Choroid plexus epithelial cell (primary cell): ENCODE measurements around the gene SORBS1.

Experiments
- DNase-seq: peaks from one replicate; pipeline ENCODE4 v3.0.0-alpha.2; 2010; ENCODE audit warnings: low read depth
- H3K4me3 ChIP-seq: 2 replicates; pipeline ENCODE4 v1.5.1; 2011; ENCODE audit warnings: low read depth, mild to moderate bottlenecking, control low read depth, low read length, moderate library complexity
- TF ChIP-seq, protein P1 (sequence below): conservative IDR thresholded peaks from 2 replicates; pipeline ENCODE4 v1.5.1; 2011; ENCODE audit warnings: low read depth, mild to moderate bottlenecking, control low read depth, inconsistent platforms, low read length, moderate library complexity

The SORBS1 gene

DNA sequence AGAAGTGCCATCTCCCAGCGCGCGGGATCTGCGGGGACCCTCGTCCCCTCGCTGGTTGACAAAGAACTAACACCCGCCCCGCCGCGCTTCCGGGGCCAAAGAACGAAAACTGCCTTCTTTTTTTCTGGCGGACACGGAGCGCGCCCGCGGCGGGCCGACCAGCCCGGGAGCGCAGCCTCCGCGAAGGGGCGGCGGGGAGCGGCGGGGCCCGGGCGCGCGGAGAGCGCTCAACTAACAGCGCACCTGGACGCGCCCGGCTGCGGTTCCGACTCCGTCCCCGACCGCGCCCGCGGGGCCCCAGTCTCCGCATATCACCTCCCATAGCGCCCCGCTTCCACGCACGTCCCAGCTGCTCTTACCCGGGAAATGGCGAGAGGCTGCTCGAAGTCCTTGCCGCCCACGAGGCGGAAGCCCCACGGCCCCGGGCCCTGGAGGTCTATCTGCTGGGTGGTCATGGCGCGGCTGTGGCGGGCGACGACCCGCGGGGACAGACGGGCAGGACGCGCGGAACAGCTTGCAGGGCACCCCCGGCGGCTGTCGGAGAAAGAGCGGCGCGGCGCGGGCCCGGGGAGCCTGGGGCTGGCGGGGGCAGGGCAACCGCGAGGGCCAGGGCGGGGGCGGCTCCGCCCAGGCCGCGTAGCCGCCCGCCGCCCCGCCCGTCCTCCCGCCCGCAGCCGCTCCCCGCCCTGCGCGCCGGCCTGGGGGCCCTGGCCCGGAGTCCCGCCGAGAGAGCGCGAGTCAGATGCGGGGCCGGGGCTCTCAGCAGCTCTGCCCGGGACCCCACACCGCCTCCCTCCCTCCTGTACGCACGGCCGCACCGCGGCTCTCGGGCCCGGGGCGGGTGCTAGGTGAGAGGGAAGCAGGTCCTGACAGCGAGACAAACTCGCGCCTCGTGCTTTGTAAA, 270.5 kb downstream of the SORBS1 start, which contains the start of gene PDLIM1:
Gene PDLIM1 (minus strand): TSS at position 543 of the 904 bp plus-strand sequence. CDS start 88 bp downstream, at position 455.
- TF ChIP-seq, protein P1, sequence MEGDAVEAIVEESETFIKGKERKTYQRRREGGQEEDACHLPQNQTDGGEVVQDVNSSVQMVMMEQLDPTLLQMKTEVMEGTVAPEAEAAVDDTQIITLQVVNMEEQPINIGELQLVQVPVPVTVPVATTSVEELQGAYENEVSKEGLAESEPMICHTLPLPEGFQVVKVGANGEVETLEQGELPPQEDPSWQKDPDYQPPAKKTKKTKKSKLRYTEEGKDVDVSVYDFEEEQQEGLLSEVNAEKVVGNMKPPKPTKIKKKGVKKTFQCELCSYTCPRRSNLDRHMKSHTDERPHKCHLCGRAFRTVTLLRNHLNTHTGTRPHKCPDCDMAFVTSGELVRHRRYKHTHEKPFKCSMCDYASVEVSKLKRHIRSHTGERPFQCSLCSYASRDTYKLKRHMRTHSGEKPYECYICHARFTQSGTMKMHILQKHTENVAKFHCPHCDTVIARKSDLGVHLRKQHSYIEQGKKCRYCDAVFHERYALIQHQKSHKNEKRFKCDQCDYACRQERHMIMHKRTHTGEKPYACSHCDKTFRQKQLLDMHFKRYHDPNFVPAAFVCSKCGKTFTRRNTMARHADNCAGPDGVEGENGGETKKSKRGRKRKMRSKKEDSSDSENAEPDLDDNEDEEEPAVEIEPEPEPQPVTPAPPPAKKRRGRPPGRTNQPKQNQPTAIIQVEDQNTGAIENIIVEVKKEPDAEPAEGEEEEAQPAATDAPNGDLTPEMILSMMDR, result no peak
- peak within 1 kb of the TSS; percentile 95 for H3K4me3 ChIP-seq
- peak; percentile 65 for DNase-seq

DNA sequence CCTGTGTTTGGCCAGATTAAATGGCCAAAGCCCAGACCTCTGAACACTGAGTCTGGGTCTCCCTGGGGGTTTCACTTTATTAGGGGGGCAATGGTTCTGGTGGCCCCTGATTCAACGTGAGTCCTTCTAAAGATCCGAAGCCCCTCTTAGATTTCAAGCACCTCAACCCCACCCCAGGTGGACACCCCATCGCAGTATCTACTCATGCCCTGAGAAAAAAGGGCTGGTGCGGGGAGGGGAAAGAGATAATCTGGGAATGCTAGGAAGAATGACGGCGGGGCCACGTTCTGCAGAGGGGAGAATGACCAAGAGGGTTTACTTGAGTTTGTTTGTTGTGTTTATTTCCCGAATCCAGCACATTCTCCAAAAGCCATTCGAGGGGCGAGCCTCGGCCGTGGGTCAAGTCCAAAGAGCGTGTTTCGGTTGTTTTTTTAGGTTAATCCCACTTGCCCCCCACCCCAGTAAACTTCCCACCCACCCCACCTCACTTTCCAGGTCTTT, 271.2 kb downstream of the SORBS1 start:
- no peak for DNase-seq
- H3K4me3 ChIP-seq, result peak overlapping the region; percentile 95
- TF ChIP-seq, protein P1, result no peak

DNA sequence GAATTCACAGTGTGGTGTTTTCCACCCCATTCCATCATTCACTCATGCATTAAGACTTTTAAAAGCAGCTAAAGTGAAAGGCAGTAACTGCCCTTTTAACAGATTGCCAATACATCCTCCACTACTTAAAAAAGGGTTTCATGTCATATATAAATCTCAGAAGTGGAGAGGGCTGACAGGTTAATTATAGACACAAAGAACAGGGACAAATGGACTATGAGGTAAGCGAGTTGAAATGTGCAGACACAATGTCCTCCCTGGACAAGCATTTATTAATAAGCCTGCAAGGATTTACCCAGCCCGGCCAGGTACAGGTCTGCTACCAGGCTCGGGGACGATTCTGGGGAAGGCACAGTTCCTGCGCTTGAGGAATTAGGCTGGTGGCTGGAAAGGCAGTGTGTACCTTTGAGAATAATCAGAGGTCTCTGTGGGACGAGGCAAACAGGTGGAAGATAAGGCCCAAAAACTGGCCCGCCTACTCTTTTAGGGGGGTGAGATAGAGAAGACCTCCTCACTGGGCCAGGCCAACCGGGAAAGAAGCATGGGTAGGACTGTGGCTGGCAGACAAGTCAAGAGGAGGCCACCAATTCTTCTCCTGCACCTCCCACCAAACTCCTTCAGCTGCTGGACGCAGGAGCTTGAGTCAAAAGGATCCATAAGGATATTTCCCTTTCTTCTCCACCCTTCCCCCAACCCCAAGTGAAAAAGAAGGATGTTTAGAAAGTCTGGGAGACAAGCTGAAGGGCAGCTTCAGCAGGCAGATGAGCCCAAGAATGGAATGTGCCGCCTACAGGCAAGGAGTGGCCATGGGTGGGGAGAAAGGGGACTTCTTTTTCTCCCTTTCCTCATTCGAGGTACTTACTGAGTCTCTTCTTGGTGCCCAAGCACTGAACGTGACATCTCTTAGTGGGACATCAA, 271.9 kb downstream of the SORBS1 start:
- TF ChIP-seq, protein P1, result peak; percentile 46
- H3K4me3 ChIP-seq, result peak overlapping the region; percentile 95

DNA sequence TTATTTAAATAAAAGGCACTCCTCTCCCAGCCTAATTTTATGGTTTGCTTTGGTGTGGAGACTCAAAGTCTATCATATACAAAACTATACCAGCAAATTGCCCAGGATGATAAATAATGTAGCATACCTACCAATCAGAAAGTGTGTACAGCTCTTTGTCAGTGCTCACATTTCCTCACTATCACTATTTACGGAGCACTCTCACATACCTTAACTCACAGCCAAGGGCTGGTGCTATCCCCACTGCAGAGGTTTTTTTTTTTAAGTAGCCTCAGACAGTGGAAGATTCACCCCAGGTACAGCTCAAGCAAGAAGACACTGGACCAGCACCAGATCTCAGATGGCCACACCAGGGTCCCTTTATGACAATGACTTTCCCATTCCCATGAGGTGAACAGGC, 272.9 kb downstream of the SORBS1 start:
- DNase-seq, result no peak
- TF ChIP-seq, protein P1, result no peak
- H3K4me3 ChIP-seq, result peak overlapping the region; percentile 95

More for the DNA sequence above, 271.9 kb downstream of the SORBS1 start:
- DNase-seq, result peak; percentile 45

DNA sequence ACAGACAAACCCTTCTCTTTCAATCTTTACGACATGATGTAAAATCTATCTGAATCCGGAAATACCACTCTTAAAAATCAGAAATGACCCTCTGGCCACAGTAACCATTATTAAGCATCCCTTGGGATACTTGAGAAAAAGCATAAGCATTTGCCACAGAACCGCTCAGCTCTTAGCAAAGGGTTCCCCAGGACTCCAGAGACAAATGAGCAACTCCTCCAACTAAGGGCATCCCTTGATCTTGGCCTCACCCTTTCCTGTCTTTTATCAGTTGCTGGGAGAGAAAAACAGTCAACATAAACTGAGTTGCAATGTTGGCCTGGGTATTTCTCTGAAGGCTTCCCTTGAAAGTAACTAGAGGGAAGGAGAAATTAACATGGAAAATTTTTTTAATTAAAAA, 273.9 kb downstream of the SORBS1 start:
- TF ChIP-seq, protein P1, result no peak
- DNase-seq, result no peak
- H3K4me3 ChIP-seq, result no peak overlapping the region

DNA sequence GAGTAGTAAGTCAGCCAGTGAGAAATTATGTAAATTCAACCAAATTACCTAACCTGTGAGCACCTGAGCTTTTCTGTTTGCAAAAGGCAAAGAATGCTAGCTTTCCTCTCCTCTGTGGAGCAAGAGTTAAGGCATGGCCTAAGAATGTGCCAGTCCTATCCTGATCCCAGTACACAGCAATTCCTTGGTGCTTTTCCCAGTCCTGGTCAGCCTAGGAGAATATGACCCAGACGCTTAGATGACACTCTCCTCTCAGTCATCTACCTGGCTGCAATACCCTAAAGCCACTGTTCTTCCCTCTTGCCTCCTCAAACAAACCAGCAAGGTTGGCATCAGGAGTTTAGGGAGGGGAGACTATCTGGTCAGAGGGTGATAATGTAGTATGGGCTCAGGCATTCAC, 274.5 kb downstream of the SORBS1 start:
- TF ChIP-seq, protein P1, result no peak
- H3K4me3 ChIP-seq, result no peak overlapping the region
- DNase-seq, result no peak
